Activated CD4-positive, alpha-beta memory T cell treated with anti-CD3 and anti-CD28 coated beads for 36 hours (primary cell): ENCODE data around the gene ALDH8A1. TPM values are rescaled to one million over a fixed set of nuclear protein-coding genes. Genes with fewer than 3 reads are reported as not detected.

Experiments
- CTCF ChIA-PET: fragments of 350-600 bp; sonication (Branson Sonifier 250); formaldehyde crosslinking; loops from one replicate; lab custom pipeline; 2021; ENCODE audit warnings: antibody characterized with exemption, inconsistent platforms; lab: Charles Lee
- POLR2A ChIA-PET: fragments of 350-600 bp; sonication (Branson Sonifier 250); formaldehyde crosslinking; loops from one replicate; lab custom pipeline; 2021; ENCODE audit warnings: antibody characterized with exemption; lab: Charles Lee
- DNase-seq: peaks from one replicate; pipeline ENCODE4 v3.0.0-alpha.2; 2020
- H3K27ac Mint-ChIP-seq: one replicate; pipeline ENCODE4 v1.8.0; 2021; ENCODE audit warnings: mixed read lengths
- H3K27me3 Mint-ChIP-seq: one replicate; pipeline ENCODE4 v1.8.0; 2021; ENCODE audit warnings: mixed read lengths
- H3K36me3 Mint-ChIP-seq: one replicate; pipeline ENCODE4 v1.8.0; 2021; ENCODE audit warnings: mixed read lengths
- H3K4me1 Mint-ChIP-seq: one replicate; pipeline ENCODE4 v1.8.0; 2021; ENCODE audit warnings: low read depth, mixed read lengths
- H3K4me3 Mint-ChIP-seq: one replicate; pipeline ENCODE4 v1.8.0; 2021; ENCODE audit warnings: mild to moderate bottlenecking, mixed read lengths
- H3K9me3 Mint-ChIP-seq: one replicate; pipeline ENCODE4 v1.8.0; 2021; ENCODE audit warnings: mixed read lengths
- intact Hi-C: fragments of 100-400 bp; cut with micrococcal nuclease; formaldehyde crosslinking; loops from one replicate; pipeline ENCODE4 v1.15.1; 2023
- microRNA-seq: library from miRNA; unstranded; fragments of <30 nt; microRNA quantifications from one replicate; pipeline ENCODE4 v1.2.0, GENCODE V29; 2022; ENCODE audit warnings: borderline number of aligned reads, borderline microRNAs expressed, borderline replicate concordance
- total RNA-seq, 2 experiments: library from RNA; stranded (reverse); gene quantifications; one replicate each; pipeline ENCODE4 v1.2.3, GENCODE V29; 2021

Gene ALDH8A1
- total RNA-seq, 2 experiments from 2014 or later: 0.24 to 0.81 TPM

- no peaks in the 10 kb centered on the region for H3K36me3 Mint-ChIP-seq
- intact Hi-C loops: loop anchor here (5.0 kb wide), 1 partner anchor 241 kb away; no protein-coding TSS in a partner anchor
- H3K27me3 Mint-ChIP-seq: peaks cover 18% of the 10 kb centered on the region
- H3K4me3 Mint-ChIP-seq: no peak overlapping the region
- no peak for DNase-seq
- POLR2A ChIA-PET: no interaction called here
- CTCF ChIA-PET: interaction anchor here (0.7 to 3.3 kb wide), 20 partner anchors 13 to 773 kb away, joined by 3 to 41 read pairs (median 4); no protein-coding TSS in a partner anchor
- no peaks in the 10 kb centered on the region for H3K4me1 Mint-ChIP-seq
- H3K9me3 Mint-ChIP-seq: no peaks in the 10 kb centered on the region
- no peak overlapping the region for H3K27ac Mint-ChIP-seq
These were observed 66.6 kb downstream of the ALDH8A1 start for GRCh38 chr6:134883314-134883713.

- H3K27ac Mint-ChIP-seq: no peak overlapping the region
- H3K9me3 Mint-ChIP-seq: no peaks in the 10 kb centered on the region
- peaks cover 18% of the 10 kb centered on the region for H3K27me3 Mint-ChIP-seq
- H3K4me3 Mint-ChIP-seq: no peak overlapping the region
- intact Hi-C loops: loop anchor here (1.0 to 5.0 kb wide), 6 partner anchors 59 to 771 kb away; no protein-coding TSS in a partner anchor
- no peaks in the 10 kb centered on the region for H3K36me3 Mint-ChIP-seq
- DNase-seq: peak; percentile 74
- CTCF ChIA-PET: interaction anchor here (0.6 to 3.3 kb wide), 42 partner anchors 8 to 774 kb away, joined by 3 to 41 read pairs (median 4); no protein-coding TSS in a partner anchor
- no peaks in the 10 kb centered on the region for H3K4me1 Mint-ChIP-seq
- POLR2A ChIA-PET: interaction anchor here (1.2 kb wide), 1 partner anchor 20 kb away, joined by 3 read pairs; no protein-coding TSS in a partner anchor
These were observed 67.4 kb downstream of the ALDH8A1 start for GRCh38 chr6:134882426-134883038.

- Mint-ChIP-seq H3K4me3 (no peak overlapping the region), H3K27ac (no peak overlapping the region), H3K36me3 (no peaks in the 10 kb centered on the region), H3K9me3 (peaks cover 2% of the 10 kb centered on the region), H3K27me3 (peaks cover 15% of the 10 kb centered on the region), H3K4me1 (no peaks in the 10 kb centered on the region)
- DNase-seq: no peak
- intact Hi-C loops: loop anchor here (5.0 kb wide), 1 partner anchor 238 kb away; no protein-coding TSS in a partner anchor
- CTCF ChIA-PET: interaction anchor here (0.6 to 3.3 kb wide), 4 partner anchors 60 to 1521 kb away, joined by 3 to 31 read pairs (median 4); no protein-coding TSS in a partner anchor
- POLR2A ChIA-PET: no interaction called here
These were observed 69.3 kb downstream of the ALDH8A1 start for GRCh38 chr6:134880487-134881190.

GRCh38 chr6:134878136-134878535 is 71.8 kb downstream of the ALDH8A1 start:
- Mint-ChIP-seq H3K4me1 (peaks cover 10% of the 10 kb centered on the region), H3K27me3 (peaks cover under 1% of the 10 kb centered on the region), H3K4me3 (no peak overlapping the region), H3K27ac (no peak overlapping the region), H3K36me3 (no peaks in the 10 kb centered on the region), H3K9me3 (peaks cover 9% of the 10 kb centered on the region)
- no peak for DNase-seq
- intact Hi-C loops: no loop called here
- ChIA-PET CTCF (no interaction called here), POLR2A (no interaction called here)

- Mint-ChIP-seq H3K4me3 (no peak overlapping the region), H3K36me3 (no peaks in the 10 kb centered on the region), H3K27ac (no peak overlapping the region), H3K4me1 (peaks cover 19% of the 10 kb centered on the region), H3K9me3 (peaks cover 9% of the 10 kb centered on the region), H3K27me3 (no peaks in the 10 kb centered on the region)
- DNase-seq: no peak
- ChIA-PET CTCF (no interaction called here), POLR2A (no interaction called here)
- intact Hi-C loops: no loop called here
These were observed 74.5 kb downstream of the ALDH8A1 start for GRCh38 chr6:134875367-134875766.

- H3K27ac Mint-ChIP-seq: no peak overlapping the region
- no peaks in the 10 kb centered on the region for H3K27me3 Mint-ChIP-seq
- DNase-seq: peak; percentile 23
- H3K36me3 Mint-ChIP-seq: no peaks in the 10 kb centered on the region
- peaks cover 19% of the 10 kb centered on the region for H3K4me1 Mint-ChIP-seq
- no peak overlapping the region for H3K4me3 Mint-ChIP-seq
- intact Hi-C loops: no loop called here
- ChIA-PET POLR2A (no interaction called here), CTCF (no interaction called here)
- H3K9me3 Mint-ChIP-seq: peaks cover 9% of the 10 kb centered on the region
These were observed 76.2 kb downstream of the ALDH8A1 start for GRCh38 chr6:134873500-134874388.

- no peak overlapping the region for H3K4me3 Mint-ChIP-seq
- POLR2A ChIA-PET: no interaction called here
- no peak for DNase-seq
- CTCF ChIA-PET: interaction anchor here (0.7 to 1.0 kb wide), 2 partner anchors 12 to 70 kb away, joined by 3 to 5 read pairs; no protein-coding TSS in a partner anchor
- no peak overlapping the region for H3K27ac Mint-ChIP-seq
- no peaks in the 10 kb centered on the region for H3K36me3 Mint-ChIP-seq
- peaks cover 19% of the 10 kb centered on the region for H3K4me1 Mint-ChIP-seq
- H3K27me3 Mint-ChIP-seq: peaks cover 1% of the 10 kb centered on the region
- H3K9me3 Mint-ChIP-seq: peaks cover 9% of the 10 kb centered on the region
- intact Hi-C loops: no loop called here
These were observed 79.0 kb downstream of the ALDH8A1 start for GRCh38 chr6:134870677-134871498.

- H3K4me1 Mint-ChIP-seq: peaks cover 15% of the 10 kb centered on the region
- DNase-seq: no peak
- POLR2A ChIA-PET: no interaction called here
- H3K27ac Mint-ChIP-seq: no peak overlapping the region
- no peaks in the 10 kb centered on the region for H3K36me3 Mint-ChIP-seq
- intact Hi-C loops: no loop called here
- H3K9me3 Mint-ChIP-seq: no peaks in the 10 kb centered on the region
- CTCF ChIA-PET: interaction anchor here (1.4 kb wide), 1 partner anchor 14 kb away, joined by 8 read pairs; no protein-coding TSS in a partner anchor
- H3K4me3 Mint-ChIP-seq: no peak overlapping the region
- peaks cover 1% of the 10 kb centered on the region for H3K27me3 Mint-ChIP-seq
These were observed 81.1 kb downstream of the ALDH8A1 start for GRCh38 chr6:134868812-134869211.

Small RNA genes within 50 kb of the gene (microRNA-seq; reads per million reads assigned to microRNA genes)
- gene MIR3662: 2.4 reads per million

Other genes starting within 250 kb of the ALDH8A1 start
- gene HBS1L, start 104.7 kb upstream of the ALDH8A1 start, total RNA-seq: 100 to 1,000 TPM; 117 to 123 TPM
- gene MYB, start 231.2 kb upstream of the ALDH8A1 start, total RNA-seq: 10 to 100 TPM; 19.4 to 19.7 TPM